HG03460 (cell line): Measurements from ENCODE around the gene LHX6.

Source experiments
- ATAC-seq: cut with Tn5 transposase; IDR thresholded peaks from one replicate; pipeline ENCODE4 v1.9.1; 2021; ENCODE audit not compliant: unreplicated experiment

The LHX6 gene

GRCh38 chr9:122158202-122158601 lies 70.6 kb downstream of the LHX6 start:
- no peak for ATAC-seq

GRCh38 chr9:122155796-122156195 lies 73.0 kb downstream of the LHX6 start:
- ATAC-seq, result no peak
